Measurements from ENCODE around the gene DAZAP2. TPM values are rescaled to one million over a fixed set of nuclear protein-coding genes. Genes with fewer than 3 reads are reported as not detected.

Gene DAZAP2
- total RNA-seq, 1 experiment from 2014 or later: 100 TPM

DNA sequence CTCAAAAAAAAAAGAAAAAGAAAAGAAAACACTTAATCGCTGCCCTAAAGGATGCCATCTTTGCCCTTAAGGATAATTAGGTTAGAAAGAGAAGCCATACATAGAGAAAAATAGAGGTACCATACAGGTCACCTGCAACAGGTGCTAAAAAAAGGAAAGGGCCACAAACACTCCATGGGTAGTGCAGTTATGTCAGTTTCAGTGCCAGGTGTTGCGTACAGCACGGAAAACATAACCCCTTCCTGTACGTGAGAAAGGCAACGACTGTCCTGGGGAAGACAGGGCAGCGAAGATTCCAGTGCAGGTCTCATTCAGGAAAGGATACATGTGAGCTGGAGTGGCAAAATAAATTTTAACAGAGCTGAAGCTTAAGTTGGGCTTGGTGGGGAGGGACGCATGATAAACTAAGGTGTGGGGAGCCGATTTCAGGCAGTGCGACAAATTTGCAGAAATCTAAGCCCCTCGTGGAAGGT lies 553 bp upstream of the DAZAP2 start:
- POLR2A ChIA-PET: interaction anchor here (0.5 to 1.9 kb wide), 22 partner anchors 9 to 1860 kb away, joined by 3 to 39 read pairs (median 4); partner anchors contain the start of genes CSRNP2, LETMD1, POU6F1 and SLC11A2
- peaks cover 17% of the 10 kb centered on the region for H3K4me1 ChIP-seq
- no peaks in the 10 kb centered on the region for H3K27me3 ChIP-seq (replicated peaks; ENCODE audit: control insufficient read depth, insufficient read depth, low read length)
- TF ChIP-seq, protein P1, sequence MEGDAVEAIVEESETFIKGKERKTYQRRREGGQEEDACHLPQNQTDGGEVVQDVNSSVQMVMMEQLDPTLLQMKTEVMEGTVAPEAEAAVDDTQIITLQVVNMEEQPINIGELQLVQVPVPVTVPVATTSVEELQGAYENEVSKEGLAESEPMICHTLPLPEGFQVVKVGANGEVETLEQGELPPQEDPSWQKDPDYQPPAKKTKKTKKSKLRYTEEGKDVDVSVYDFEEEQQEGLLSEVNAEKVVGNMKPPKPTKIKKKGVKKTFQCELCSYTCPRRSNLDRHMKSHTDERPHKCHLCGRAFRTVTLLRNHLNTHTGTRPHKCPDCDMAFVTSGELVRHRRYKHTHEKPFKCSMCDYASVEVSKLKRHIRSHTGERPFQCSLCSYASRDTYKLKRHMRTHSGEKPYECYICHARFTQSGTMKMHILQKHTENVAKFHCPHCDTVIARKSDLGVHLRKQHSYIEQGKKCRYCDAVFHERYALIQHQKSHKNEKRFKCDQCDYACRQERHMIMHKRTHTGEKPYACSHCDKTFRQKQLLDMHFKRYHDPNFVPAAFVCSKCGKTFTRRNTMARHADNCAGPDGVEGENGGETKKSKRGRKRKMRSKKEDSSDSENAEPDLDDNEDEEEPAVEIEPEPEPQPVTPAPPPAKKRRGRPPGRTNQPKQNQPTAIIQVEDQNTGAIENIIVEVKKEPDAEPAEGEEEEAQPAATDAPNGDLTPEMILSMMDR (IDR thresholded peaks at IDR 0.05; ENCODE audit: insufficient read depth in 1 of 2, low read depth in 1 of 2, low read length in 1 of 2, severe bottlenecking in 1 of 2, unreplicated experiment in 1 of 2): no peak
- H3K9me3 Mint-ChIP-seq (ENCODE audit: unreplicated experiment): no peaks in the 10 kb centered on the region
- CTCF ChIA-PET: interaction anchor here (0.6 to 2.0 kb wide), 8 partner anchors 11 to 473 kb away, joined by 3 to 26 read pairs (median 8); partner anchors contain the start of genes POU6F1 and SMAGP
- peaks cover 55% of the 10 kb centered on the region for H3K36me3 Mint-ChIP-seq (ENCODE audit: insufficient read depth, unreplicated experiment)
- intact Hi-C loops (cut with micrococcal nuclease; ENCODE audit: unreplicated experiment): loop anchor here (1.0 to 10.0 kb wide), 6 partner anchors 20 to 413 kb away; partner anchors contain the start of genes CSRNP2, LETMD1, POU6F1 and SLC11A2
- H3K27ac Mint-ChIP-seq (ENCODE audit: unreplicated experiment): peak overlapping the region; percentile 100
- no peaks in the 10 kb centered on the region for H3K27me3 Mint-ChIP-seq (ENCODE audit: insufficient read depth, unreplicated experiment)
- H3K4me3 Mint-ChIP-seq (ENCODE audit: unreplicated experiment): peak overlapping the region; percentile 86
- BruUV-seq (replicated peaks): no TSS peak
- H3K9me3 ChIP-seq: no peaks in the 10 kb centered on the region; the same call in 1 of the 2 replicates
- H3K4me1 Mint-ChIP-seq (ENCODE audit: low read depth, unreplicated experiment): peaks cover 5% of the 10 kb centered on the region
- peak overlapping the region; percentile 75 for H3K4me3 ChIP-seq (ENCODE audit: low read depth, low read length)
- peaks cover 2% of the 10 kb centered on the region; the same call in 1 of the 2 replicates for H3K36me3 ChIP-seq (ENCODE audit: control insufficient read depth, insufficient read depth, low read length)
- peak in 1 of 2 experiments; percentile 23 for DNase-seq

- H3K27me3 Mint-ChIP-seq (ENCODE audit: insufficient read depth, unreplicated experiment): no peaks in the 10 kb centered on the region
- POLR2A ChIA-PET: interaction anchor here (0.6 kb wide), 1 partner anchor 158 kb away, joined by 3 read pairs; no protein-coding TSS in a partner anchor
- H3K9me3 Mint-ChIP-seq (ENCODE audit: unreplicated experiment): no peaks in the 10 kb centered on the region
- H3K27ac Mint-ChIP-seq (ENCODE audit: unreplicated experiment): peak overlapping the region; percentile 68
- no peak overlapping the region for H3K4me3 ChIP-seq (ENCODE audit: low read depth, low read length)
- DNase-seq: peak in 1 of 2 experiments; percentile 25
- H3K27me3 ChIP-seq (replicated peaks; ENCODE audit: control insufficient read depth, insufficient read depth, low read length): no peaks in the 10 kb centered on the region
- H3K4me3 Mint-ChIP-seq (ENCODE audit: unreplicated experiment): peak overlapping the region; percentile 86
- peaks cover 4% of the 10 kb centered on the region; the same call in 1 of the 2 replicates for H3K36me3 ChIP-seq (ENCODE audit: control insufficient read depth, insufficient read depth, low read length)
- TF ChIP-seq, protein P1 (IDR thresholded peaks at IDR 0.05; ENCODE audit: insufficient read depth in 1 of 2, low read depth in 1 of 2, low read length in 1 of 2, severe bottlenecking in 1 of 2, unreplicated experiment in 1 of 2): no peak
- peaks cover 78% of the 10 kb centered on the region for H3K36me3 Mint-ChIP-seq (ENCODE audit: insufficient read depth, unreplicated experiment)
- CTCF ChIA-PET: interaction anchor here (1.4 kb wide), 1 partner anchor 100 kb away, joined by 5 read pairs; no protein-coding TSS in a partner anchor
- peaks cover 5% of the 10 kb centered on the region for H3K4me1 Mint-ChIP-seq (ENCODE audit: low read depth, unreplicated experiment)
- H3K4me1 ChIP-seq: peaks cover 17% of the 10 kb centered on the region
- no TSS peak for BruUV-seq (replicated peaks)
- intact Hi-C loops (cut with micrococcal nuclease; ENCODE audit: unreplicated experiment): no loop called here
- H3K9me3 ChIP-seq: no peaks in the 10 kb centered on the region
Measured at GRCh38 chr12:51240971-51241370, 2.3 kb downstream of the DAZAP2 start.

- Histone ChIP-seq H3K27me3 (replicated peaks; ENCODE audit: control insufficient read depth, insufficient read depth, low read length) (no peaks in the 10 kb centered on the region), H3K36me3 (ENCODE audit: control insufficient read depth, insufficient read depth, low read length) (peaks cover 4% of the 10 kb centered on the region; the same call in 1 of the 2 replicates), H3K4me3 (ENCODE audit: low read depth, low read length) (no peak overlapping the region), H3K9me3 (no peaks in the 10 kb centered on the region), H3K4me1 (peaks cover 17% of the 10 kb centered on the region)
- no peak for DNase-seq
- no peak overlapping the region for H3K27ac Mint-ChIP-seq (ENCODE audit: unreplicated experiment)
- no peaks in the 10 kb centered on the region for H3K27me3 Mint-ChIP-seq (ENCODE audit: insufficient read depth, unreplicated experiment)
- TF ChIP-seq, protein P1 (IDR thresholded peaks at IDR 0.05; ENCODE audit: insufficient read depth in 1 of 2, low read depth in 1 of 2, low read length in 1 of 2, severe bottlenecking in 1 of 2, unreplicated experiment in 1 of 2): no peak
- ChIA-PET POLR2A (interaction anchor here (0.5 kb wide), 1 partner anchor 159 kb away, joined by 7 read pairs; the partner anchor contains the start of gene CSRNP2), CTCF (no interaction called here)
- intact Hi-C loops (cut with micrococcal nuclease; ENCODE audit: unreplicated experiment): no loop called here
- peaks cover 88% of the 10 kb centered on the region for H3K36me3 Mint-ChIP-seq (ENCODE audit: insufficient read depth, unreplicated experiment)
- H3K4me1 Mint-ChIP-seq (ENCODE audit: low read depth, unreplicated experiment): peaks cover 5% of the 10 kb centered on the region
- H3K9me3 Mint-ChIP-seq (ENCODE audit: unreplicated experiment): no peaks in the 10 kb centered on the region
- BruUV-seq (replicated peaks): no TSS peak
- H3K4me3 Mint-ChIP-seq (ENCODE audit: unreplicated experiment): no peak overlapping the region
Measured at GRCh38 chr12:51242120-51242519, 3.5 kb downstream of the DAZAP2 start.

Data from Caco-2 (cell line).